K562 (cell line): Measurements from ENCODE around the gene SUMF1. TPM values are rescaled to one million over a fixed set of nuclear protein-coding genes. Genes with fewer than 3 reads are reported as not detected.

ENCODE experiments used
- ATAC-seq: fragments of 200-7000 bp; cut with Tn5 transposase; 3 replicates; pipeline ENCODE4 v1.9.1; 2020; ENCODE audit warnings: moderate library complexity
- BruUV-seq: library from RNA; stranded (reverse); fragments of 400-500 nt; replicated peaks from 2 replicates; lab custom pipeline; 2021; lab: Mats Ljungman, UMichigan
- CTCF ChIA-PET: fragments of 300-600 bp; formaldehyde crosslinking; extraction: SDS; loops from one replicate; lab custom pipeline; 2021; ENCODE audit warnings: low intra/inter-chr PET ratio; lab: Yijun Ruan, JAX
- POLR2A ChIA-PET: fragments of 300-600, 350-650 bp; sonication (Branson Sonifier 250); formaldehyde crosslinking; extraction: SDS; loops from one replicate; lab custom pipeline; 2021; ENCODE audit warnings: antibody characterized with exemption, inconsistent platforms; lab: Yijun Ruan, JAX
- DNase-seq, 4 experiments: peaks; one replicate each; pipeline versions ENCODE4 v3.0.0 to v3.0.0-alpha.2; 2011 to 2018; ENCODE audit warnings: low spot score in 3 of 4, mixed read lengths in 3 of 4; ENCODE audit errors: extremely low read depth in 1 of 4
- FAIRE-seq: peaks from 2 replicates; lab custom pipeline; 2011; peaks lifted over from hg19 to GRCh38; lab: Jason Lieb, UNC
- H2AFZ ChIP-seq: 2 replicates; pipeline ENCODE4 v1.6.0; 2011; ENCODE audit warnings: low read depth, low read length, control low read depth, inconsistent platforms
- H3K27ac ChIP-seq: fragments of 200-600 bp; 3 replicates; pipeline ENCODE4 v1.8.0; 2011; ENCODE audit warnings: low read depth, mild to moderate bottlenecking, control low read depth, inconsistent platforms, low read length, moderate library complexity, mixed read lengths; ENCODE audit errors: extremely low read depth
- H3K27me3 ChIP-seq, 2 experiments: fragments of 300-600 bp in 1 of 2; 2 replicates in 1 of 2; 3 replicates in 1 of 2; pipeline versions ENCODE4 v1.6.0 to v1.8.0; 2011; ENCODE audit warnings: inconsistent platforms in 2 of 2, low read length in 2 of 2, mild to moderate bottlenecking in 1 of 2, mixed read lengths in 1 of 2, moderate library complexity in 1 of 2; ENCODE audit not compliant: control insufficient read depth in 2 of 2, insufficient read depth in 2 of 2
- H3K36me3 ChIP-seq: fragments of 300-600 bp; 3 replicates; pipeline ENCODE4 v1.8.0; 2011; ENCODE audit warnings: mild to moderate bottlenecking, low read length, inconsistent platforms; ENCODE audit not compliant: control insufficient read depth, insufficient read depth
- H3K4me1 ChIP-seq, 2 experiments: fragments of 200-600 bp in 1 of 2; replicated peaks in 1 of 2; 2 replicates in 1 of 2; 3 replicates in 1 of 2; pipeline versions ENCODE4 v1.5.1 to v1.8.0; 2011; ENCODE audit warnings: inconsistent platforms in 2 of 2, low read length in 2 of 2, mild to moderate bottlenecking in 1 of 2, mixed read lengths in 1 of 2, moderate library complexity in 1 of 2; ENCODE audit not compliant: control insufficient read depth in 2 of 2, insufficient read depth in 2 of 2
- H3K4me2 ChIP-seq: 2 replicates; pipeline ENCODE4 v1.6.1; 2011; ENCODE audit warnings: low read length, control low read depth, inconsistent platforms, mixed read lengths; ENCODE audit not compliant: insufficient read depth
- H3K4me3 ChIP-seq: fragments of 200-600 bp; sonication (generic), shearing (Covaris generic); 2 replicates; pipeline ENCODE4 v1.5.1; 2016; ENCODE audit warnings: control low read depth, inconsistent platforms
- H3K79me2 ChIP-seq: fragments of 200-600 bp; 3 replicates; pipeline ENCODE4 v1.8.0; 2011; ENCODE audit warnings: low read length, inconsistent platforms; ENCODE audit not compliant: control insufficient read depth, insufficient read depth
- H3K9ac ChIP-seq, 2 experiments: 2 replicates each; pipeline versions ENCODE4 v1.6.0 to v1.6.1; 2011; ENCODE audit warnings: low read depth in 2 of 2, low read length in 2 of 2, control low read depth in 1 of 2, inconsistent platforms in 1 of 2, mild to moderate bottlenecking in 1 of 2, mixed read lengths in 1 of 2; ENCODE audit not compliant: insufficient read depth in 1 of 2
- H3K9me1 ChIP-seq: one replicate; pipeline ENCODE4 v1.6.0; 2011; ENCODE audit warnings: inconsistent platforms, mild to moderate bottlenecking, low read length, moderate library complexity; ENCODE audit not compliant: control insufficient read depth, insufficient read depth
- H3K9me3 ChIP-seq: replicated peaks from 2 replicates; pipeline ENCODE4 v1.5.1; 2011; ENCODE audit warnings: low read depth, low read length, inconsistent platforms; ENCODE audit not compliant: control insufficient read depth, insufficient read depth
- H4K20me1 ChIP-seq: replicated peaks from 2 replicates; pipeline ENCODE4 v1.6.1; 2011; ENCODE audit warnings: low read length, inconsistent platforms, mixed read lengths; ENCODE audit not compliant: control insufficient read depth, insufficient read depth
- CTCF ChIP-seq, 3 experiments: IDR thresholded peaks in 2 of 3; conservative IDR thresholded peaks in 1 of 3; 2 replicates each; pipeline ENCODE4 v1.5.1; 2011 to 2012; ENCODE audit warnings: low read length in 3 of 3, mild to moderate bottlenecking in 3 of 3, control low read depth in 2 of 3, improper control_type of control experiment in 1 of 3, inconsistent platforms in 1 of 3, low read depth in 1 of 3, mixed read lengths in 1 of 3, moderate library complexity in 1 of 3; ENCODE audit not compliant: insufficient read depth in 2 of 3
- E2F5 ChIP-seq: sonication (generic); formaldehyde crosslinking; IDR thresholded peaks from 2 replicates; pipeline ENCODE4 v1.8.0; 2022; ENCODE audit warnings: mild to moderate bottlenecking, missing genetic modification reagents
- ETS1 ChIP-seq: conservative IDR thresholded peaks from 2 replicates; pipeline ENCODE4 v1.6.1; 2011; ENCODE audit warnings: low read depth, mild to moderate bottlenecking, low read length; ENCODE audit not compliant: control insufficient read depth
- NFIC ChIP-seq: fragments of 450-650 bp; IDR thresholded peaks from 2 replicates; pipeline ENCODE4 v1.6.1; 2017; ENCODE audit warnings: mild to moderate bottlenecking, inconsistent platforms
- POLR2G ChIP-seq: fragments of 200-400 bp; formaldehyde crosslinking; IDR thresholded peaks from 2 replicates; pipeline ENCODE4 v1.6.1; 2017; ENCODE audit warnings: low read depth, mild to moderate bottlenecking, antibody characterized with exemption, low read length, moderate library complexity
- RAD21 ChIP-seq, 2 experiments: fragments of 250-450 bp in 1 of 2; fragments of 450-650 bp in 1 of 2; sonication (Bioruptor Pico) in 1 of 2; formaldehyde crosslinking in 1 of 2; IDR thresholded peaks in 1 of 2; conservative IDR thresholded peaks in 1 of 2; 2 replicates each; pipeline versions ENCODE4 v1.4.0 to v1.8.0; 2020 to 2022; ENCODE audit warnings: mild to moderate bottlenecking in 2 of 2, moderate library complexity in 1 of 2
- XRCC4 ChIP-seq: IDR thresholded peaks from one replicate; pipeline ENCODE4 v1.6.1; 2011; ENCODE audit not compliant: insufficient read depth, insufficient read length; ENCODE audit errors: extremely low read depth
- ZBTB26 ChIP-seq: fragments of 450-650 bp; formaldehyde crosslinking; IDR thresholded peaks from 2 replicates; pipeline ENCODE4 v1.4.0; 2022; ENCODE audit warnings: missing genetic modification characterization
- ZNF197 ChIP-seq: fragments of 200-800 bp; sonication (Bioruptor generic); IDR thresholded peaks from 2 replicates; pipeline ENCODE4 v1.6.1; 2016; ENCODE audit warnings: low read depth, missing genetic modification characterization, missing compliant biosample characterization
- WGBS: fragments of 100-300 bp; shearing (Covaris generic); methylation state at CpG from one replicate; pipeline ENCODE4 v1.1.6; 2016; ENCODE audit warnings: low coverage, mixed read lengths; ENCODE audit not compliant: insufficient coverage; ENCODE audit errors: missing lambda C conversion rate; 5-methylcytosine and 5-hydroxymethylcytosine counted together
- in situ Hi-C: fragments of 300-500 bp; cut with MboI; formaldehyde crosslinking; loops from 4 replicates; pipeline ENCODE4 v1.15.0; 2018; ENCODE audit warnings: inconsistent platforms, mixed read lengths
- intact Hi-C: fragments of 100-400 bp; cut with micrococcal nuclease; formaldehyde crosslinking; loops from 2 replicates; pipeline ENCODE4 v1.14.2; 2022
- polyA plus RNA-seq, 8 experiments: library from polyadenylated mRNA; depleted of rRNA in 4 of 8; stranded (reverse) in 5 of 8; unstranded in 3 of 8; fragments of >200 nt; fragmentation: Nextera tagmentation in 2 of 8; fragmentation: Illumina TruSeq in 1 of 8; extraction: Ambion mirVana in 2 of 8; extraction: Trizol in 1 of 8; gene quantifications; 2 replicates each; pipeline versions ENCODE4 v1.2.1 to v1.2.3, GENCODE V29; 2011 to 2014; ENCODE audit warnings: inconsistent platforms in 1 of 8, missing spikeins in 1 of 8
- total RNA-seq, 7 experiments: library from RNA; depleted of rRNA in 6 of 7; stranded (reverse); fragments of >200 nt in 6 of 7; fragmentation: Illumina TruSeq in 2 of 7; extraction: Trizol in 2 of 7; gene quantifications; 2 replicates each; pipeline versions ENCODE4 v1.2.1 to v1.2.3, GENCODE V29; 2011 to 2021; ENCODE audit warnings: low replicate concordance in 1 of 7

The SUMF1 gene
- total and polyA plus RNA-seq, 9 of the 15 experiments (the other 6 are each of a cell fraction or from before 2014, with no cell fraction given), result 1.3 to 7.4 (median 4.2) TPM

- Histone ChIP-seq H3K4me3 (no peak overlapping the region), H3K4me2 (no peak overlapping the region), H2AFZ (no peak overlapping the region), H4K20me1 (no peaks in the 10 kb centered on the region), H3K9me3 (no peaks in the 10 kb centered on the region), H3K79me2 (no peaks in the 10 kb centered on the region), H3K27me3 (no peaks in the 10 kb centered on the region), H3K9me1 (no peaks in the 10 kb centered on the region), H3K27ac (no peak overlapping the region), H3K36me3 (peaks cover 31% of the 10 kb centered on the region), H3K9ac (no peak overlapping the region), H3K4me1 (peaks cover 3 to 7% of the 10 kb centered on the region in 2 experiments; a peak in 2 of 5 replicates)
- TF ChIP-seq ZBTB26 (CRISPR knock-in tag) (no peak), CTCF (IDR thresholded peaks at IDR 0.05 in 2 of 3, conservative IDR thresholded peaks at IDR 0.05 in 1 of 3; ENCODE audit: insufficient read depth in 2 of 3, low read depth in 1 of 3, low read length in 3 of 3) (peak in 1 of 3 experiments; percentile 40; a peak in 4 of 6 replicates), RAD21 (CRISPR knock-in tag; conservative IDR thresholded peaks at IDR 0.05 in 1 of 2, IDR thresholded peaks at IDR 0.05 in 1 of 2) (peak in 1 of 2 experiments; percentile 14; a peak in 2 of 4 replicates), POLR2G (no peak), ETS1 (no peak), ZNF197 (CRISPR knock-in tag) (no peak), E2F5 (CRISPR knock-in tag) (no peak), XRCC4 (no peak), NFIC (0 out of 2 replicates have a peak, but pooled peaks have one; percentile 5)
- ChIA-PET POLR2A (interaction anchor here (0.9 to 1.4 kb wide), 2 partner anchors 9 to 180 kb away, joined by 3 to 4 read pairs; no protein-coding TSS in a partner anchor), CTCF (no interaction called here)
- ATAC-seq, result peak; percentile 37; the same call in 1 of the 3 replicates
- no peak for FAIRE-seq
- no TSS peak for BruUV-seq
- intact Hi-C loops, result no loop called here
- no peak for DNase-seq
- WGBS, result 70% methylated on average over 4 of the region's 4 CpGs
- in situ Hi-C loops, result no loop called here
These were observed 152.4 kb downstream of the SUMF1 start for GRCh38 chr3:4314688-4315087.
